Left ventricle myocardium superior (tissue), 1 donor: ENCODE measurements around the gene ACAN. TPM values are rescaled to one million over a fixed set of nuclear protein-coding genes. Genes with fewer than 3 reads are reported as not detected.

ENCODE experiments used
- ATAC-seq: fragments of 200-7000 bp; cut with Tn5 transposase; one replicate; pipeline ENCODE4 v1.9.1; 2020; ENCODE audit warnings: mild to moderate bottlenecking, moderate library complexity
- DNase-seq: peaks from one replicate; pipeline ENCODE4 v3.0.0-alpha.2; 2020
- intact Hi-C: fragments of 100-400 bp; cut with micrococcal nuclease; formaldehyde crosslinking; loops from one replicate; pipeline ENCODE4 v1.11.0; 2022
- total RNA-seq: library from RNA; stranded (reverse); fragmentation: NEBNext Ultra II Directional; extraction: Animal tissue kit (Norgen Biotek cat#: 25700); gene quantifications from one replicate; pipeline ENCODE4 v1.2.1, GENCODE V29; 2021
- donor health status: DM: no; HTN: yes; CAD: no; lungs with severe emphysema.

ACAN gene
- total RNA-seq, 1 donor from 2014 or later = 0.15 TPM

- intact Hi-C loops = no loop called here
- no peak for ATAC-seq
- no peak for DNase-seq
Observed at GRCh38 chr15:88835646-88836045, 32.4 kb downstream of the ACAN start.

- intact Hi-C loops = no loop called here
- DNase-seq (no peak), ATAC-seq (no peak)
Observed at GRCh38 chr15:88838667-88839066, 35.4 kb downstream of the ACAN start.

- ATAC-seq (no peak), DNase-seq (no peak)
- intact Hi-C loops = no loop called here
Observed at GRCh38 chr15:88839146-88839545, 35.9 kb downstream of the ACAN start.

- DNase-seq (no peak), ATAC-seq (no peak)
- intact Hi-C loops = no loop called here
Observed at GRCh38 chr15:88839961-88840360, 36.7 kb downstream of the ACAN start.

GRCh38 chr15:88841236-88841635 lies 38.0 kb downstream of the ACAN start:
- intact Hi-C loops = no loop called here
- DNase-seq (no peak), ATAC-seq (no peak)

- intact Hi-C loops = no loop called here
- DNase-seq (no peak), ATAC-seq (no peak)
Observed at GRCh38 chr15:88842156-88842555, 38.9 kb downstream of the ACAN start.

GRCh38 chr15:88843334-88843733 lies 40.1 kb downstream of the ACAN start:
- DNase-seq (no peak), ATAC-seq (no peak)
- intact Hi-C loops = no loop called here

GRCh38 chr15:88844749-88845386 lies 41.6 kb downstream of the ACAN start:
- ATAC-seq (no peak), DNase-seq (no peak)
- intact Hi-C loops = no loop called here

- DNase-seq (no peak), ATAC-seq (no peak)
- intact Hi-C loops = no loop called here
Observed at GRCh38 chr15:88845616-88846015, 42.4 kb downstream of the ACAN start.

GRCh38 chr15:88847144-88847543 lies 43.9 kb downstream of the ACAN start:
- intact Hi-C loops = no loop called here
- ATAC-seq (no peak), DNase-seq (no peak)

- ATAC-seq = no peak
- intact Hi-C loops = no loop called here
- no peak for DNase-seq
Observed at GRCh38 chr15:88848203-88848602, 45.0 kb downstream of the ACAN start.

- no peak for ATAC-seq
Observed at GRCh38 chr15:88849376-88850072, 46.3 kb downstream of the ACAN start.

GRCh38 chr15:88852476-88852875 lies 49.2 kb downstream of the ACAN start:
- intact Hi-C loops = no loop called here
- ATAC-seq (no peak), DNase-seq (no peak)

More at GRCh38 chr15:88849376-88850072, 46.3 kb downstream of the ACAN start:
- intact Hi-C loops = no loop called here
- DNase-seq = no peak

- DNase-seq (no peak), ATAC-seq (no peak)
- intact Hi-C loops = no loop called here
Observed at GRCh38 chr15:88858934-88859333, 55.7 kb downstream of the ACAN start.

- no peak for ATAC-seq
- intact Hi-C loops = no loop called here
- DNase-seq = no peak
Observed at GRCh38 chr15:88859550-88859949, 56.3 kb downstream of the ACAN start.

GRCh38 chr15:88860212-88860611 lies 57.0 kb downstream of the ACAN start:
- ATAC-seq = no peak
- DNase-seq = no peak
- intact Hi-C loops = no loop called here

- DNase-seq (no peak), ATAC-seq (no peak)
- intact Hi-C loops = no loop called here
Observed at GRCh38 chr15:88863412-88863811, 60.2 kb downstream of the ACAN start.

GRCh38 chr15:88864861-88865497 lies 61.7 kb downstream of the ACAN start:
- DNase-seq = no peak
- no peak for ATAC-seq

GRCh38 chr15:88865498-88866099 lies 62.4 kb downstream of the ACAN start:
- intact Hi-C loops = no loop called here
- no peak for ATAC-seq

More at GRCh38 chr15:88864861-88865497, 61.7 kb downstream of the ACAN start:
- intact Hi-C loops = no loop called here

GRCh38 chr15:88866295-88866881 lies 63.2 kb downstream of the ACAN start:
- DNase-seq (no peak), ATAC-seq (no peak)
- intact Hi-C loops = no loop called here

More at GRCh38 chr15:88865498-88866099, 62.4 kb downstream of the ACAN start:
- no peak for DNase-seq
